ENCODE results near the gene SAMD11. TPM values are rescaled to one million over a fixed set of nuclear protein-coding genes. Genes with fewer than 3 reads are reported as not detected.

Gene SAMD11
- total RNA-seq, 4 donors from 2014 or later, result 1.0 to 40.7 (median 13.8) TPM

- Histone ChIP-seq H3K36me3 (no peaks in the 10 kb centered on the region), H3K4me1 (peaks cover 0 to 39% of the 10 kb centered on the region in 2 donors), H3K27me3 (no peaks in the 10 kb centered on the region), H3K27ac (peak overlapping the region in 1 of 2 donors; percentile 38), H3K4me3 (peak overlapping the region in 1 of 2 donors; percentile 20), H3K9me3 (no peaks in the 10 kb centered on the region)
- intact Hi-C loops (cut with DNase I; ENCODE audit: low total_unique reads), result no loop called here
- no peak for DNase-seq
- TF ChIP-seq POLR2A (IDR thresholded peaks at IDR 0.05) (no peak), CTCF (IDR thresholded peaks at IDR 0.05) (no peak)
Measured at GRCh38 chr1:939511-940106, 15.9 kb downstream of the SAMD11 start.

- Histone ChIP-seq H3K4me1 (peaks cover 0 to 39% of the 10 kb centered on the region in 2 donors), H3K36me3 (no peaks in the 10 kb centered on the region), H3K4me3 (peak overlapping the region in 1 of 2 donors; percentile 20), H3K27ac (peak overlapping the region; percentile 1 to 85), H3K9me3 (no peaks in the 10 kb centered on the region), H3K27me3 (no peaks in the 10 kb centered on the region)
- peak; percentile 79 to 90 for DNase-seq
- intact Hi-C loops (cut with DNase I; ENCODE audit: low total_unique reads), result no loop called here
- TF ChIP-seq CTCF (IDR thresholded peaks at IDR 0.05) (peak in 3 of 4 experiments; percentile 9 to 19 (median 16)), POLR2A (IDR thresholded peaks at IDR 0.05) (no peak)
Measured at GRCh38 chr1:940107-941014, 16.6 kb downstream of the SAMD11 start.

GRCh38 chr1:941015-941587 lies 17.4 kb downstream of the SAMD11 start:
- Histone ChIP-seq H3K9me3 (no peaks in the 10 kb centered on the region), H3K4me3 (peak overlapping the region in 1 of 2 donors; percentile 25), H3K36me3 (no peaks in the 10 kb centered on the region), H3K4me1 (peaks cover 0 to 39% of the 10 kb centered on the region in 2 donors), H3K27me3 (no peaks in the 10 kb centered on the region), H3K27ac (peak overlapping the region; percentile 1 to 85)
- TF ChIP-seq POLR2A (IDR thresholded peaks at IDR 0.05) (no peak), CTCF (IDR thresholded peaks at IDR 0.05) (no peak)
- peak in 1 of 2 donors; percentile 30 for DNase-seq
- intact Hi-C loops (cut with DNase I; ENCODE audit: low total_unique reads), result no loop called here

GRCh38 chr1:941588-942383 lies 18.1 kb downstream of the SAMD11 start:
- Histone ChIP-seq H3K9me3 (no peaks in the 10 kb centered on the region), H3K27me3 (no peaks in the 10 kb centered on the region), H3K4me1 (peaks cover 0 to 39% of the 10 kb centered on the region in 2 donors), H3K36me3 (no peaks in the 10 kb centered on the region), H3K4me3 (peak overlapping the region in 1 of 2 donors; percentile 25), H3K27ac (peak overlapping the region; percentile 1 to 85)
- DNase-seq, result peak; percentile 75 to 93
- intact Hi-C loops (cut with DNase I; ENCODE audit: low total_unique reads), result no loop called here
- TF ChIP-seq POLR2A (IDR thresholded peaks at IDR 0.05), result peak in 1 of 2 donors; percentile 30
- no peak for TF ChIP-seq CTCF (IDR thresholded peaks at IDR 0.05)
